ENCODE results near the gene ODAD2.

The ODAD2 gene

DNA sequence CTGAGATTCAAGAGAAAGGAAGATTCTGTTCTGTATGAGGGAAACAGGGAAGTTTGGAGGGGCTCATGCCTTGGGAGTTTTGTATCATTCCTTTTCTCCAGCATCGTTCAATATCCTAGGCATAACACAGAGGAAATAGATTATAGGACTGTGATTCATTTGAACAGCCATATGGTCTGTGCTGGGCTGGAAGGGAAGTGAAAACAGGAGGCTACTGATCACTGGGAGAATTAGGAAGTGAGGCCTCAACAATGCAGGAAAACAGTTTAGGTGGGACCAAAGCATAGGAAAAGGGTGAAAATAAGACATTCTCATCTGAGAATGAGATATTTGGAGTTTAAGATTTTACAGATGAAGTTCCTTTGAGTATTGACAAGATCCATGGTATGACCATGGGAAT lies 182.6 kb downstream of the ODAD2 start:
- no peaks in the 10 kb centered on the region for H3K36me3 ChIP-seq (ENCODE audit: insufficient read depth, low read length)
- no peaks in the 10 kb centered on the region for H3K27me3 ChIP-seq (ENCODE audit: insufficient read depth, low read length)
- H3K9me3 ChIP-seq (ENCODE audit: low read length), result no peaks in the 10 kb centered on the region
- no peak overlapping the region for H2AFZ ChIP-seq (ENCODE audit: low read depth, low read length)
- H3K4me3 ChIP-seq (ENCODE audit: low read length), result no peak overlapping the region
- no peaks in the 10 kb centered on the region for H3K4me1 ChIP-seq (ENCODE audit: insufficient read depth, low read length)

DNA sequence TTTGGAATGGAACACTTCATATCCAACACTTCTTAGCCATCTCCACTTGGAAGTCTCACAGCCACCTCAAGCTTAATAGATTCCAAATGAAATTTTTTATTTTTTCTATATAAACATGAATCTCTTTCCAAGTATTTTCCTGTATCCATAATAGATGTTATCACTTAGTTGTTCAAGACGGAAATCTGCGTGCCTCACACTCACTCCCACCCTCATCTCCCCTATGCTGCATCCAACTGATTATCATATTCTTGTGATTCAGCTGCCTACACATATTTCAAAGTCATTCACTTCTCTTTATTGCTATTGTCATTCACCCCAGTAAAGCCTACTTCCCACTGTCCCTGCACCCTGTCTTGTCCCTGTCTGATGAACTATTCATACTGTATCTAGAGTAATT lies 183.0 kb downstream of the ODAD2 start:
- no peak overlapping the region for H3K4me3 ChIP-seq (ENCODE audit: low read length)
- no peaks in the 10 kb centered on the region for H3K4me1 ChIP-seq (ENCODE audit: insufficient read depth, low read length)
- no peaks in the 10 kb centered on the region for H3K36me3 ChIP-seq (ENCODE audit: insufficient read depth, low read length)
- H2AFZ ChIP-seq (ENCODE audit: low read depth, low read length), result no peak overlapping the region
- H3K27me3 ChIP-seq (ENCODE audit: insufficient read depth, low read length), result no peaks in the 10 kb centered on the region
- no peaks in the 10 kb centered on the region for H3K9me3 ChIP-seq (ENCODE audit: low read length)

- Histone ChIP-seq H3K4me1 (ENCODE audit: insufficient read depth, low read length) (no peaks in the 10 kb centered on the region), H3K4me3 (ENCODE audit: low read length) (no peak overlapping the region), H3K27me3 (ENCODE audit: insufficient read depth, low read length) (no peaks in the 10 kb centered on the region), H3K9me3 (ENCODE audit: low read length) (no peaks in the 10 kb centered on the region), H3K36me3 (ENCODE audit: insufficient read depth, low read length) (no peaks in the 10 kb centered on the region), H2AFZ (ENCODE audit: low read depth, low read length) (no peak overlapping the region)
Measured at GRCh38 chr10:27815261-27815660, 183.6 kb downstream of the ODAD2 start.

GRCh38 chr10:27805180-27805579 lies 193.7 kb downstream of the ODAD2 start:
- Histone ChIP-seq H3K9me3 (ENCODE audit: low read length) (no peaks in the 10 kb centered on the region), H3K36me3 (ENCODE audit: insufficient read depth, low read length) (no peaks in the 10 kb centered on the region), H2AFZ (ENCODE audit: low read depth, low read length) (no peak overlapping the region), H3K4me1 (ENCODE audit: insufficient read depth, low read length) (no peaks in the 10 kb centered on the region), H3K27me3 (ENCODE audit: insufficient read depth, low read length) (no peaks in the 10 kb centered on the region), H3K4me3 (ENCODE audit: low read length) (no peak overlapping the region)

- Histone ChIP-seq H3K4me1 (ENCODE audit: insufficient read depth, low read length) (no peaks in the 10 kb centered on the region), H2AFZ (ENCODE audit: low read depth, low read length) (no peak overlapping the region), H3K9me3 (ENCODE audit: low read length) (no peaks in the 10 kb centered on the region), H3K27me3 (ENCODE audit: insufficient read depth, low read length) (no peaks in the 10 kb centered on the region), H3K36me3 (ENCODE audit: insufficient read depth, low read length) (no peaks in the 10 kb centered on the region), H3K4me3 (ENCODE audit: low read length) (no peak overlapping the region)
Measured at GRCh38 chr10:27804136-27804535, 194.7 kb downstream of the ODAD2 start.

DNA sequence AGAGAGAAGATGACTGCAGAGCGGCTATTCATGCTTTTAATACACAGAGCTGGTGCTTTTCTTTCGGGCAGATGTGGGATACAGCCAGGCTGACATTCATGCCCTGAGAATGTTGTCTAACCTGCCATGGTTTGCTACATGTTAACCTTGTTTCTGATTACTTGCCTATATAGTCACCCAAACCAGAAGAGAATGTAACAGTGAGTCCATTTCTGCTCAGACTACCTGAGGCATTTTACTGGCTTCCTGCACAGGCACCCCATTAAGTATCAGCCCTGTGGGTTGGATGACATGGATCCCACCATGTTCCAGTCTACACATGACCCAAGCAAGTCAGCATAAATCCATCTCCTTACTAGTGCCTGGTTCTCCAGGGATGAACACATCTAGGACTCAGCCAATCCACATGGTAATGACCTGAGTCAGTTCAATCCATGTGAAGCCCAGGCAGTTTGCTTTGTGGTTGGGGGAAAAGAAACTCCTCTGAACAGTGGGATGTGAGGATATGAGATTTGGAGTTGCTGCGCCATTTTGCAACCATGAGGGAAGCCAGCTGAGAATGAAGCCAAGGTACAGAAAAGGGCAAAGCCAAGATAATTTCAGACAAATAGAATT lies 197.6 kb downstream of the ODAD2 start:
- Histone ChIP-seq H2AFZ (ENCODE audit: low read depth, low read length) (no peak overlapping the region), H3K4me1 (ENCODE audit: insufficient read depth, low read length) (no peaks in the 10 kb centered on the region), H3K4me3 (ENCODE audit: low read length) (no peak overlapping the region)

DNA sequence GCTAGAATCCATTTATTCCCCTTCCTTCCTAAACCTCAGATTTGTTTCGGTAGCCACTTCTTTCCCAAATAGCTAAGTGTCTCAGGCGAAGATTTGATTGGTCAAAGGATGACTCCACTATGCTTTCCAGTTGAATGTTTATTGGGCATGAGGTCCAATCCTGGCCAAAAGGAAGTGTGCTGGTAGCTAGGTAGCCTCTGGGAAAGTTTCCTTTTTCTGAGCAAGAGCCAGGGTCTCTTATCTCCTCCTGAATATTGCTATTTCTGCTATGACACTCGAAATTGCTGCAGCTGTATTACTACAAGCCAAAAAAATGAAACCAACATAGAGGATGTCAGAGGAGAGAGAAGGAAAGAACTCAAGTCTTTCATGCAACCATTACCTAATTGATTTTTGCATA lies 199.8 kb downstream of the ODAD2 start:
- H3K4me1 ChIP-seq (ENCODE audit: insufficient read depth, low read length), result no peaks in the 10 kb centered on the region
- no peak overlapping the region for H2AFZ ChIP-seq (ENCODE audit: low read depth, low read length)
- H3K9me3 ChIP-seq (ENCODE audit: low read length), result no peaks in the 10 kb centered on the region
- H3K4me3 ChIP-seq (ENCODE audit: low read length), result no peak overlapping the region
- H3K27me3 ChIP-seq (ENCODE audit: insufficient read depth, low read length), result no peaks in the 10 kb centered on the region
- no peaks in the 10 kb centered on the region for H3K36me3 ChIP-seq (ENCODE audit: insufficient read depth, low read length)

More for the DNA sequence above, 197.6 kb downstream of the ODAD2 start:
- Histone ChIP-seq H3K9me3 (ENCODE audit: low read length) (no peaks in the 10 kb centered on the region), H3K36me3 (ENCODE audit: insufficient read depth, low read length) (no peaks in the 10 kb centered on the region), H3K27me3 (ENCODE audit: insufficient read depth, low read length) (no peaks in the 10 kb centered on the region)

- H3K36me3 ChIP-seq (ENCODE audit: insufficient read depth, low read length), result no peaks in the 10 kb centered on the region
- no peak overlapping the region for H3K4me3 ChIP-seq (ENCODE audit: low read length)
- no peak overlapping the region for H2AFZ ChIP-seq (ENCODE audit: low read depth, low read length)
- no peaks in the 10 kb centered on the region for H3K4me1 ChIP-seq (ENCODE audit: insufficient read depth, low read length)
- H3K9me3 ChIP-seq (ENCODE audit: low read length), result no peaks in the 10 kb centered on the region
- no peaks in the 10 kb centered on the region for H3K27me3 ChIP-seq (ENCODE audit: insufficient read depth, low read length)
Measured at GRCh38 chr10:27794157-27794556, 204.7 kb downstream of the ODAD2 start.

DNA sequence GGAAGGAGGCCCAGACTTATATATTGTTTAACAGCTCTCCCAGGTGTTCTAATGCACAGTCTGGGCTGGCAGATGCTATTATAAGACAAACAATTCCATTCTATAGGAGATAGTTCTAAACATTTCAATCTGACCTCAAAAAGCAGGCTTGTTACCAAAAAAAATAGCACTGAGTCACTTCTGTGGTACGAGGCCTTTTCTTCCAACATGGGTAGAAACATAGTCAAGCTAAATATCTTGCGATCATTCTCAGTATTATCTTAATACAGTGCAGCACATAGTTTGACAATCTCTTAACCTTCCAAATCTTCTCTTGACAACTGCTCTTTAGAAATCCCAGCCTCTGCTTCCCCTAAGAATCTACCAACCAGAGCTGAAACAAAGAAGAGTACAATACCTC lies 206.7 kb downstream of the ODAD2 start:
- H3K4me3 ChIP-seq (ENCODE audit: low read length), result no peak overlapping the region
- H3K9me3 ChIP-seq (ENCODE audit: low read length), result no peaks in the 10 kb centered on the region
- H3K36me3 ChIP-seq (ENCODE audit: insufficient read depth, low read length), result no peaks in the 10 kb centered on the region
- no peak overlapping the region for H2AFZ ChIP-seq (ENCODE audit: low read depth, low read length)
- no peaks in the 10 kb centered on the region for H3K27me3 ChIP-seq (ENCODE audit: insufficient read depth, low read length)
- no peaks in the 10 kb centered on the region for H3K4me1 ChIP-seq (ENCODE audit: insufficient read depth, low read length)

DNA sequence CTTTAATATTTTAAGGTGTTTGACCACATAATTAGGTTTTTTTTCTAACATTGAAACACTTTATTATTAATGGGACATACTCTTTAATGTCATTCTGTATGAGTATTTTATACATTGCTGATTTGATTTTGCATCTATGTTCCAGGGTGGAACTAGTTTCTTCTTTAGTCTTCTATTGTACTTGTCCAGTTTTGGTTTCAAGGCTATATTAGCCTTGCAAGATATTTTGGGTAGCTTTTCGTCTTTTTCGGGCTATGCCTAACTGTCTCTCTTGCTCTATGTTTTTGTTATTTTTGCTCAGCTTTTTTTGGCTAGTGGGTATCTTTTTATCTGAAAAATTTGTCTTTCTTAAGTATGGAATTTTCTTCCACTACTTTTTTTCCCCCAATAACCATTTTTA lies 214.6 kb downstream of the ODAD2 start:
- Histone ChIP-seq H3K4me3 (ENCODE audit: low read length) (no peak overlapping the region), H3K9me3 (ENCODE audit: low read length) (no peaks in the 10 kb centered on the region), H3K4me1 (ENCODE audit: insufficient read depth, low read length) (no peaks in the 10 kb centered on the region), H3K27me3 (ENCODE audit: insufficient read depth, low read length) (no peaks in the 10 kb centered on the region), H3K36me3 (ENCODE audit: insufficient read depth, low read length) (no peaks in the 10 kb centered on the region), H2AFZ (ENCODE audit: low read depth, low read length) (no peak overlapping the region)

GRCh38 chr10:27783660-27784059 lies 215.2 kb downstream of the ODAD2 start:
- Histone ChIP-seq H3K27me3 (ENCODE audit: insufficient read depth, low read length) (no peaks in the 10 kb centered on the region), H3K4me3 (ENCODE audit: low read length) (no peak overlapping the region), H3K9me3 (ENCODE audit: low read length) (no peaks in the 10 kb centered on the region), H3K36me3 (ENCODE audit: insufficient read depth, low read length) (no peaks in the 10 kb centered on the region), H3K4me1 (ENCODE audit: insufficient read depth, low read length) (no peaks in the 10 kb centered on the region), H2AFZ (ENCODE audit: low read depth, low read length) (no peak overlapping the region)

DNA sequence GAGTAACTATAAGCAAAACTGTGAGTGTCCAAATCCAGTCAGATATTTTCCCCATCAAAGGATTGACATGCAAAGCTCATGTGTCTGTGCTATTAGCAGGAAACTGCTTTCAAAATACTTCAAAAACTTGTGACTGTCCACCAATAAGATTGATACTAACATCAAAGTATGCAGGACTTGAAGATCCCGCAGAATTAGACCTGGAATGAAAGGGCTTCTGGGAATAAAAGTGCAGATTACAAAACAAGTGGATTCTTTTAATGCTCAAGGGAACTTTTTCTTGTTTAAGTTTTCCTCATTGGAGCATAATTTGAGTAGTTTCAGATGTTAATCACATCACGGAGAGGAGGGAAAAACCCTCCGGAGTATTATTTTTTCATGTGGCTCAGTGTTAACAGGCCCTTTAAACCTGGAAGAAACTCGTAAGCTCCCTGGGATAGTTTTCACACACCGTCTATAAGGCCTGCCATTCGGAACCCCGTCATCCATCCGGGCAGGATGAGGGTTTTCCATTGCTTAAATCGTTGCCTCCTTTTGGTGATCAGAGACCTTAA lies 219.3 kb downstream of the ODAD2 start:
- no peak overlapping the region for H2AFZ ChIP-seq (ENCODE audit: low read depth, low read length)
- H3K4me3 ChIP-seq (ENCODE audit: low read length), result no peak overlapping the region
- H3K27me3 ChIP-seq (ENCODE audit: insufficient read depth, low read length), result no peaks in the 10 kb centered on the region
- no peaks in the 10 kb centered on the region for H3K36me3 ChIP-seq (ENCODE audit: insufficient read depth, low read length)
- peaks cover 7% of the 10 kb centered on the region for H3K4me1 ChIP-seq (ENCODE audit: insufficient read depth, low read length)
- no peaks in the 10 kb centered on the region for H3K9me3 ChIP-seq (ENCODE audit: low read length)

DNA sequence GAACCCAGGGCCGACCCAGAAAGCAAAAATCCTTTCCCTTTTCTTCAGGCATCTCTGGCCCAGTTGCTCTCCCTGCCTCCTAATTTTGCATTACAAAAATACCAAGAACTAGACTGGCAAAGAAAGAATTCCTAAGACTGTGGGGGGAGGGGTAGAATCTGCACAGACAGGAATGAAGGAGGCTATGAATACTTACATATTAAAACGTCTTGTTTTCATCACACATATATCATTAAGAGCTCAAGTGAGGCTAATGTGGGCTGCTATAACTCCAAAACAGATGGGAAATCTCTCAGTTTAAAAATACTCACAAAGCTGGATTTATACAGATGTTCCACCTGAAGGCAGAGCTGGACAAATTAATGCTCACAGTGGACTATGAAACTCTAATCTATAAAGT lies 224.0 kb downstream of the ODAD2 start:
- Histone ChIP-seq H3K36me3 (ENCODE audit: insufficient read depth, low read length) (no peaks in the 10 kb centered on the region), H3K4me1 (ENCODE audit: insufficient read depth, low read length) (peaks cover 13% of the 10 kb centered on the region), H2AFZ (ENCODE audit: low read depth, low read length) (no peak overlapping the region), H3K9me3 (ENCODE audit: low read length) (no peaks in the 10 kb centered on the region), H3K4me3 (ENCODE audit: low read length) (no peak overlapping the region), H3K27me3 (ENCODE audit: insufficient read depth, low read length) (peaks cover 2% of the 10 kb centered on the region)

DNA sequence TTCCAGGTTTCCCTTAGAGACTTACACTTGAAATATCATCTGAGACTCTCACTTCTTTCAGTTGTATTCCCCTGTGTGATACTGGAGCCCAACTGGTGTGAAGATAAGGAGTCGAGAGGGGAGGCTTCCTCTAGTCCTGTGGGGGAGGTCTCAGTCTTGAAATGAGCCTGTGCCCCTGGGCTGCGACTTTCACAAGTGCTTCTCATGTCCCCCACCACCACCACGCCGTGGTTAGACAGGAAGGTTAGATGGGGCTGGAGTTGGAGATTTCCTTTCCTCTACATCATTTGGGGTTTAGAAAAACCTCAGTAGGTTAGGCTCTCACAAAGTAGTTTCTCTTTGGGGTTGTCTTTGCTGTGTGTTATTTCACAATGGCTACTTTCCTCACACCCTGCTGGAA lies 227.6 kb downstream of the ODAD2 start:
- H3K4me1 ChIP-seq (ENCODE audit: insufficient read depth, low read length), result peaks cover 13% of the 10 kb centered on the region
- peaks cover 14% of the 10 kb centered on the region for H3K27me3 ChIP-seq (ENCODE audit: insufficient read depth, low read length)
- H2AFZ ChIP-seq (ENCODE audit: low read depth, low read length), result no peak overlapping the region
- H3K4me3 ChIP-seq (ENCODE audit: low read length), result no peak overlapping the region
- no peaks in the 10 kb centered on the region for H3K9me3 ChIP-seq (ENCODE audit: low read length)
- no peaks in the 10 kb centered on the region for H3K36me3 ChIP-seq (ENCODE audit: insufficient read depth, low read length)
